SJCRH30 (cell line): ENCODE data around the gene KIF18B. TPM values are rescaled to one million over a fixed set of nuclear protein-coding genes. Genes with fewer than 3 reads are reported as not detected.

Experiments
- DNase-seq, 2 experiments: peaks; one replicate each; pipeline ENCODE4 v3.0.0-alpha.2; 2015 to 2020
- H3K27ac ChIP-seq: fragments of 250-450 bp; sonication (Bioruptor Pico); 2 replicates; pipeline ENCODE4 v1.5.1; 2020; ENCODE audit warnings: mild to moderate bottlenecking, moderate library complexity
- H3K27me3 ChIP-seq: fragments of 250-450 bp; sonication (Bioruptor Pico); 2 replicates; pipeline ENCODE4 v1.5.1; 2020; ENCODE audit warnings: mild to moderate bottlenecking, moderate library complexity
- H3K36me3 ChIP-seq: fragments of 250-450 bp; sonication (Bioruptor Pico); 2 replicates; pipeline ENCODE4 v1.5.1; 2020; ENCODE audit warnings: mild to moderate bottlenecking, moderate library complexity
- H3K4me1 ChIP-seq: fragments of 250-450 bp; sonication (Bioruptor Pico); 2 replicates; pipeline ENCODE4 v1.5.1; 2020; ENCODE audit warnings: mild to moderate bottlenecking, moderate library complexity
- H3K4me3 ChIP-seq: fragments of 250-450 bp; sonication (Bioruptor Pico); 2 replicates; pipeline ENCODE4 v1.5.1; 2020; ENCODE audit warnings: mild to moderate bottlenecking, moderate library complexity
- H3K9me3 ChIP-seq: fragments of 250-450 bp; sonication (Bioruptor Pico); replicated peaks from 2 replicates; pipeline ENCODE4 v1.5.1; 2020; ENCODE audit warnings: mild to moderate bottlenecking, moderate library complexity
- total RNA-seq: library from RNA; depleted of rRNA; stranded (reverse); fragments of >200 nt; shearing (Covaris generic); gene quantifications from 2 replicates; pipeline ENCODE4 v1.2.3, GENCODE V29; 2014; rRNA removed

Gene KIF18B
- total RNA-seq, 1 experiment from 2014 or later, result 36.3 TPM

- DNase-seq, result no peak
- no peaks in the 10 kb centered on the region for H3K27me3 ChIP-seq
- no peaks in the 10 kb centered on the region for H3K4me1 ChIP-seq
- H3K4me3 ChIP-seq, result no peak overlapping the region
- H3K36me3 ChIP-seq, result peaks cover 91% of the 10 kb centered on the region
- no peak overlapping the region for H3K27ac ChIP-seq
- no peaks in the 10 kb centered on the region for H3K9me3 ChIP-seq
These were observed 68.2 kb downstream of the KIF18B start for GRCh38 chr17:44879376-44879775.

- DNase-seq, result peak; percentile 26 to 60
- Histone ChIP-seq H3K27me3 (no peaks in the 10 kb centered on the region), H3K36me3 (peaks cover 89% of the 10 kb centered on the region), H3K4me3 (no peak overlapping the region), H3K4me1 (no peaks in the 10 kb centered on the region), H3K9me3 (no peaks in the 10 kb centered on the region), H3K27ac (no peak overlapping the region)
These were observed 68.8 kb downstream of the KIF18B start for GRCh38 chr17:44878627-44879221.

- H3K4me1 ChIP-seq, result no peaks in the 10 kb centered on the region
- H3K9me3 ChIP-seq, result no peaks in the 10 kb centered on the region
- no peak overlapping the region for H3K27ac ChIP-seq
- no peak for DNase-seq
- H3K27me3 ChIP-seq, result no peaks in the 10 kb centered on the region
- peaks cover 86% of the 10 kb centered on the region for H3K36me3 ChIP-seq
- H3K4me3 ChIP-seq, result no peak overlapping the region
These were observed 70.5 kb downstream of the KIF18B start for GRCh38 chr17:44877121-44877520.

DNA sequence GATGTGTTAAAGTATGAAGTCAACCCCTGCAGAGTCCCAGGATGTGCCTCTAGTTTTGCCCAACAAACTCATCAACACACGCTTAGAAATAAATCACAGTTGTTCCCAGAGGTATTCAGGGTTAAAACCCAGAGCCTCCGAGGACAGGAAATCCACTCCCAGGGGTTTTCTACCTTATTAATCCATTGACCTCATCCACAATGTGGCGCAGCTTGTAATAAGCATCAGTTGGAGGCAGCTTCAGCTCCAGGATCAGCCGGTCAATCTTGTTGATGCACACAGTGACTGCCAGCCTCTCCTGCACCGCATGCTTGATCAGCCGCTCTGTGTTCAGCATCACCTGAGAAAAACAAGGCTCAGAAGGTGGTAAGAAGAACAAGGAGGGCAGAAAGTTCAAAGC lies 71.8 kb downstream of the KIF18B start:
- Histone ChIP-seq H3K27me3 (no peaks in the 10 kb centered on the region), H3K4me1 (no peaks in the 10 kb centered on the region), H3K36me3 (peaks cover 82% of the 10 kb centered on the region), H3K9me3 (no peaks in the 10 kb centered on the region), H3K4me3 (no peak overlapping the region), H3K27ac (no peak overlapping the region)
- no peak for DNase-seq

Other genes with a start within 250 kb of the KIF18B start
- gene DBF4B, start 239.1 kb downstream of the KIF18B start, total RNA-seq, result 16.5 and 19.4 TPM in 2 replicates
- gene ADAM11, start 188.8 kb downstream of the KIF18B start, total RNA-seq, result 0.73 and 0.79 TPM in 2 replicates
- gene GJC1, start 117.5 kb downstream of the KIF18B start, total RNA-seq, result 45.9 and 47.4 TPM in 2 replicates
- gene HIGD1B, start 99.9 kb downstream of the KIF18B start, total RNA-seq, result not detected in 2 replicates
- 153 and 172 TPM in 2 replicates for gene EFTUD2, start 48.3 kb downstream of the KIF18B start, total RNA-seq
- gene GFAP, start 32.3 kb downstream of the KIF18B start, total RNA-seq, result 0.14 TPM in 1 of 2 replicates, not detected in the other
- gene C1QL1, start 20.5 kb upstream of the KIF18B start, total RNA-seq, result 0.08 and 0.10 TPM in 2 replicates
- 43.3 and 45.1 TPM in 2 replicates for gene DCAKD, start 103.9 kb upstream of the KIF18B start, total RNA-seq
- gene NMT1, start 113.5 kb upstream of the KIF18B start, total RNA-seq, result 69.9 and 72.0 TPM in 2 replicates
- gene PLCD3, start 184.7 kb upstream of the KIF18B start, total RNA-seq, result 5.8 and 8.2 TPM in 2 replicates
- 0.33 and 0.61 TPM in 2 replicates for gene ACBD4, start 187.9 kb upstream of the KIF18B start, total RNA-seq
- 9.7 and 10.5 TPM in 2 replicates for gene HEXIM1, start 200.7 kb upstream of the KIF18B start, total RNA-seq
- gene HEXIM2, start 214.1 kb upstream of the KIF18B start, total RNA-seq, result 6.2 and 6.3 TPM in 2 replicates